NAMALWA (cell line): ENCODE measurements around the gene FAM90A26.
"Not testable (repeated sequence)": the region's sequence is repeated elsewhere in the genome, so short reads cannot be mapped to it uniquely, and the experiment has no call there.

ENCODE experiments used
- DNase-seq: peaks from one replicate; pipeline ENCODE4 v3.0.0-alpha.2; 2015; ENCODE audit warnings: low spot score

The FAM90A26 gene, protein sequence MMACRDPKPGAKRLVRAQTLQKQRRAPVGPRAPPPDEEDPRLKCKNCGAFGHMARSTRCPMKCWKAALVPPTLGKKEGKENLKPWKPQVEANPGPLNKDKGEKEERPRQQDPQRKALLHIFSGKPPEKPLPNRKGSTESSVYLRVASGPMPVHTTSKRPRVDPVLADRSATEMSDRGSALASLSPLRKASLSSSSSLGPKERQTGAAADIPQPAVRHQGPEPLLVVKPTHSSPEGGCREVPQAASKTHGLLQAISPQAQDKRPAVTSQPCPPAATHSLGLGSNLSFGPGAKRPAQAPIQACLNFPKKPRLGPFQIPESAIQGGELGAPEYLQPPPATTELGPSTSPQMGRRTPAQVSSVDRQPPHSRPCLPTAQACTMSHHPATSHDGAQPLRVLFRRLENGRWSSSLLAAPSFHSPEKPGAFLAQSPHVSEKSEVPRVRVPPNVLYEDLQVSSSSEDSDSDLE

GRCh38 chr4:9169791-9170459 is at the start of gene FAM90A26:
FAM90A26 (plus strand) TSS chr4:9170409; CDS start chr4:9173173, 2,764 bp downstream.
- DNase-seq: not testable (repeated sequence)

DNA sequence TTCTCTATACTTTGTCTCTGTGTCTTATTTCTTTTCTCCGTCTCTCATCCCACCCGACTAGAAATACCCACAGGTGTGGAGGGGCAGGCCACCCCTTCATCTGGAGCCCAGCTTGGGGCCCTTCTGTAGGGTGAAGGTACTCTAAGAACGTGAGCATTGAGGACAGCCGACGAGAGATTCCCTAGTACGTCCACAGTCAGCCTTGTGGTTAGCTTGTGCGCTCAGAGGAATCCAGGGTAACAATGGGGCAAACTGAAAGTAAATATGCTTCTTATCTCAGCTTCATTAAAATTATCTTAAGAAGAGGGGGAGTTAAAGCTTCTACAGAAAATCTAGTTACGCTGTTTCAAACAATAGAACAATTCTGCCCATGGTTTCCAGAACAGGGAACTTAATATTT is 47.5 kb upstream of the FAM90A26 start:
- DNase-seq: not testable (repeated sequence)

- peak; percentile 40 for DNase-seq
Measured at GRCh38 chr4:9123572-9124007, 46.6 kb upstream of the FAM90A26 start.

- DNase-seq: not testable (repeated sequence)
Measured at GRCh38 chr4:9125601-9126161, 44.5 kb upstream of the FAM90A26 start.

GRCh38 chr4:9131420-9131819 is 38.8 kb upstream of the FAM90A26 start:
- not testable (repeated sequence) for DNase-seq

- not testable (repeated sequence) for DNase-seq
Measured at GRCh38 chr4:9132849-9133248, 37.4 kb upstream of the FAM90A26 start.

DNA sequence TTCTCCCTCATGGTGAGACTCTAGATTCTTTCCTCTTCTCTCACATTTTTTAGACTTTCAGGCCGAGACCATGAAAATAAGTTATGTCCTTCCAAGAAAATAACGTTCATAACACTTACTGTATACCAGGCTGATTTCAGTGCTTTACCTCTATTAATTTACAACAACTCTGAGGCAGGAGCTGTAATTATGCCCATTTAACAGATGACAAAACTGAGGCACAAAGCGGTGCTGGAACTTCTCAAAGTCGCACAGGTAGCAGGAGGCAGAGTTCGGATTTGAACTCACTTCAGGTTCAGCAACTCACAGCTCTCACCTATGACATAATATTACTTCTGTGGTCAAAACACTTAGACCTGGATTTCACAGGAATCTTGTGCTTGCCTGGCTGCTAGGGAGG is 36.2 kb upstream of the FAM90A26 start:
- not testable (repeated sequence) for DNase-seq

DNA sequence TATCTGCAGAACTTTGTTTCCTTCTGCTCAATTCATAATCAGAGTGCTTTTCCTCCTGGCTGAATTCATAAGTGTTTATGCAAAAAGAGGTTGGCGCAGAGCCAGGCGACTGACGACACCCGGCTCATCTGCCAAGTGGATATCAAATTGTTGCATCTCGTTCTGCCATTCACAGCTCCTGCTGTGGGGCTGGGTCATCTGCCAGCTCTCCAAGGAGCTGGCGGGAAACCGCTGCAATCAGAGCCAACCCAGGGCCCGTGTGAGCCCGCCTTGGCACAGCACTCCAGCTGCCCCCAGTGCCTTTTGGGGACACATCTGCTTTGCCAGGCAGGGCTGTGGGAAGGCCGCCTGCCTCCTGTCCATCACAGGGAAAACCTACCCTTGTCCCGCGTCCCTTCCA is 35.7 kb upstream of the FAM90A26 start:
- DNase-seq: not testable (repeated sequence)

DNA sequence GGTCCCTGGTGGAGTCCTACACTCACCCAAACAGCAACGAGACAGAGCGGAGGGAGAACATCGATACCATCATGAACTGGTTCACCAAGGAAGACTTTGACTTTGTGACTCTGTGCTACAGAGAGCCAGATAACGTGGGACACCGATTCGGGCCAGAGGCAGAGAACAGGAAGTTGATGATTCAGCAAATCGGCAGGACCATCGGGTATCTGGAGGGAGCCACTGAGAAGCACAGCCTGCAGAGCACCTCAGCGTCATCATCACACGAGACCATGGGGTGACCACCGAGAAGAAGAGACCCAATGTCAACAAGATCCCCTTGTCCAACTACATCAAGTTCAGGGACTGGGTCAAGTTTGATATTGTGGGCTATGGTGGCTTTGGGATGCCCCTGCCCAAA is 29.2 kb upstream of the FAM90A26 start:
- DNase-seq: not testable (repeated sequence)

- not testable (repeated sequence) for DNase-seq
Measured at GRCh38 chr4:9142786-9143185, 27.4 kb upstream of the FAM90A26 start.

DNA sequence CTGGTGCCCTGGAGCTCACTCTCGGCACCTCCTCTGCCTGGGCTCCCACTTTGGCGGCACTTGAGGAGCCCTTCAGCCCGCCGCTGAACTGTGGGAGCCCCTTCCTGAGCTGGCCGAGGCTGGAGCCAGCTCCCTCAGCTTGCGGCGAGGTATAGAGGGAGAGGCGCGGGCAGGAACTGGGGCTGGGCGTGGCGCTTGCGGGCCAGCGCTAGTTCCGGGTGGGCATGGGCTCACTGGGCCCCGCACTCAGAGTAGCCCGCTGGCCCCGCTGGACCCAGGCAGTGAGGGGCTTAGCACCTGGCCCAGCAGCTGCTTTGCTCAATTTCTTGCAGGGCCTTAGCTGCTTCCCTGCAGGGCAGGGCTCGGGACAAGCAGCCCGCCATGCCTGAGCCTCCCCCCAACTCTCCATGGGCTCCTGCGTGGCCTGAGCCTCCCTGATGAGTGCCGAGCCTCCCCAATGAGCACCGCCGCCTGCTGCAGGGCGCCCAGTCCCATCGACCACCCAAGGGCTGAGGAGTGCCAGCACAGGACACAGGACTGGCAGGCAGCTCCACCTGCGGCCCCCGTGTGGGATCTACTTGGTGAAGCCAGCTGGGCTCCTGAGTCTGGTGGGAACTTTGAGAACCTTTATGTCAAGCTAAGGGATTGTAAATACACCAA is 26.7 kb upstream of the FAM90A26 start:
- DNase-seq: no peak

- no peak for DNase-seq
Measured at GRCh38 chr4:9146967-9147366, 23.2 kb upstream of the FAM90A26 start.

DNA sequence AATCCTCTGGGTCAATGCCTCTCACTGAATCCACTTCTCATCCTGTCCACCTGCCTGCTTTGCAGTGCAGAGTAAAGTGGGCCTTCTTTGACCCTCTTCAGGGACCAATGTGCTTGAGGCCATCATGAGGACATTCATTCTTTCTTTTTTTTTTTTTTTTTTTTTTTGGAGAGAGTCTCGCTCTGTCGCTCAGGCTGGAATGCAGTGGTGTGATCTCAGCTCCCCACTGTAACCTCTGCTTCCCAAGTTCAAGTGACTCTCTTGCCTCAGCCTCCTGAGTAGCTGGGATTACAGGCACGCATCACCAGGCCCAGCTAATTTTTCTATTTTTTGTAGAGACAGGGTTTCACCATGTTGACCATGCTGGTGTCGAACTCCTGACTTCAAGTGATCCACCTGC is 22.8 kb upstream of the FAM90A26 start:
- DNase-seq: not testable (repeated sequence)

DNA sequence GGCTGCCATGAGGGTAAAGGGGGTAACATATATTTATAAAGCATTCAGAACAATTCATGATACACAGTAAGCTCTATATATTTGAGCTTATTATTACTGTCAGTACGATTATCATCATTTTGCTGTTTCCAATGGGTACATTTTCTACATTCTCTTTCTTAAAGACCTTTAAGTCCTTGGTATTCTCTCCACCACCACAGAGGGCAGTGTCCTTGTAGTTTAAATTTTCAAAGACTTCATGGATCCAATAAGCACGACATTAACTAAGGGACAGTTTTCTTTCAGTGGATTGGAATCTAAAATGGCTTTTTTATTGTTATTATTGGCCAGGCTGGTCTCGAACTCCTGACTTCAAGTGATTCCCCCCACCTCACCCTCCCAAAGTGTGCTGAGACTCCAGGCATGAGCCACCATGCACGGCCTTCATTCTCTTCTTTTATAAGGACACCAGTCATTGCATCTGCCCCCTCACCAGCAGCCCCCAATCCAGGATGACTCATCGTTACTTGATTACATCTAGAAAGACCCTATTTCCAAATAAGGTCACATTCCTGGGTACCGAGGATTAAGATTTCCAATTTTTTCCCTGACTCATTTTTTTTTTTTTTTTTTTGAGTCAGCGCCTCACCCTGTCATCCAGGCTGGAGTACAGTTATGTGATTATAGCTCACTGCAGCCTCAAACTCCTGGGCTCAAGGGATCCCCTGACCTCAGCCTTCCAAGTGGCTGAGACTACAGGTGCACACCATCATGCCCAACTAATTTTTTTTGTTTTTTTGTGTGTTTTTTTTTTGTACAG is 21.4 kb upstream of the FAM90A26 start:
- peak; percentile 16 for DNase-seq

- peak; percentile 15 for DNase-seq
Measured at GRCh38 chr4:9151809-9152179, 18.4 kb upstream of the FAM90A26 start.

DNA sequence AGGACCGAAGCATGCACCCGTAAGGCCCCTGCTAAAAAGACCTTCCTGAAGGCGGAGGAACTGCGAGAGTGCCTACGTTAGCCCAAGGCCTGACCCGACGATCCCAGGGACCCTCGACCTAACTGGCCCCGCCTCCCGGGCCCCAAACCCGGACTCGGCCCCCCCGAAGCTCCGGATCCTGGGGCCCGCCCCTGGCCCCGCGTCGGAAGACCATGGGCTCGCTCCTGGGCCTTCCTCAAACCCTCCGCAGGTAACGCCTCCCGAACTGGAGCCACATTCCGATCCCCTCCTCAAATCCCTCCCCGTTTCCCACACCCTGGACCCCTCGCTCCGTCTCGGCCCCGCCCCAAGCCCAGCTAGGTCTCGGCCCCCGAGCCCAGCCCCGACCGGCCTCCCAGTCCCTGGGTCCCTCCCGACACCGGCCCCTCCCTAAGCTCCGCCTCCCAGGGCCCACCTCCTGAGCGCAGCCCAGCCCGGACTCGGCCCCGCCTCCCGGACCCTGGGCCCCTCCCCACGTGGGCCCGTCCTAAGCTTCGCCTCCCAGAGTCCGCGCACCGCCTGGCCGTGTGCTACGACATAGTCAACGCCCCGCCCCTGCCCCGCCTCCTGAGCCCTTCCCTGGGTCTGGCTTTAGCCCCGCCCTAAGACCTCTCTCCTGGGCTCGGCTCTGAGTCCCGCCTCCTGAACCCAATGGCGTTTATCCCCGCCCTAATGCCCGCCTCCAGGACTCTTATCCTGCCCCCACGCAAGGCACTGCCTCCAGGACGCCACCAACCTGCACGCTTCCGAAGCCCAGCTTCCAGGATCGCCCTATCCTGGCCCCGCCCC is 17.8 kb upstream of the FAM90A26 start:
- DNase-seq: peak; percentile 92

DNA sequence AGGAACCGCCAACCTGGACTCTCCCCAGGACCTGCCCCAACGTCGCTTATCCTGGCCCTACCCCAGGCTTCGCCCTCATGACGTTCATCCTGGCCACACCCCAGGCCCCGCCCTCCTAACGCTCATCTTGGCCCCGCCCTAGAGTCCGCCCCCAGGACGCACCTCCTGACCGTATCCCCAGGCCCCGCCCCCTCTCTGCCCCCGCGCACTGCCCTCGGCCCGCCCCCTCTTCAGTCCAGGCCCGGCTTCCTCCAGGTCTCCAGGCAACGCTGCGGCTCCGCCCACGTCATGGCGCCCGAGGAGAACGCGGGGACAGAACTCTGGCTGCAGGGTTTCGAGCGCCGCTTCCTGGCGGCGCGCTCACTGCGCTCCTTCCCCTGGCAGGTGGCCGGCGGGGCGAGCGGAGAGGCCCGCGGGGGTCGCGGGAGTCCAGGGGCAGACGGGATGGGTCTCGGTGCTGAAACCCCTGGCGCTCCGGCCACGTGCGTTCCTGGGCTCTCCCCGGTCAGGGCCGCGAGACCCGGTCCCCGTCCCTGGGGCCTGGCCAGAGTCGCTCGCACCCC is 17.1 kb upstream of the FAM90A26 start:
- peak; percentile 93 for DNase-seq

DNA sequence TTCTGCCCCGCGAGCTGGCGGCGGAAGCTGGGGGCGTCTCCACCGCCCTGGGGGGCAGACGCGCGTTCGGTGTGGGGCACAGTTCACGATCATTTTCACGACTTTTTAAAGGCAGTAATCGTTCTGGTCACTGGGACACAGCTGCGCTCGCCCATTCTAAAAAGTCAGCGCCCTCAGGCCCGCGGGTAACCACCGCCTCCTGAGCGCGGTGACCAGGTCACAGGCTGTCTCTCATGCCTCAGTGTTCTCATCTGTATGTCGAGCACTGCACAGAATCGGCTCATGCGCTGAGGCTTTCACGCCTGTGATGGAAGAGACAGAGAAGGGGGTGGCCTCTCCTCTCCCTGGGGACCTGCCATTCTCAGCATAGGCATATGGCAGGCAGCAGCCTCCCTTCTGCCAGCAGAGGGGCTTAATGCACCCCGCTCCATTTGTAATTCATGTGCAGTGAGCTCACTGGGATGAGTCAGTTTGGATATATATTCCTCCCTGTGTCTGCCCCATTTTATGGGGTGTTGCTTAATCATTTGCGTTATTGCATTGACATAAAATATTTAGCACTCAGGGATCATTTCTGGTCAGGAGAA is 16.5 kb upstream of the FAM90A26 start:
- DNase-seq: peak; percentile 55

DNA sequence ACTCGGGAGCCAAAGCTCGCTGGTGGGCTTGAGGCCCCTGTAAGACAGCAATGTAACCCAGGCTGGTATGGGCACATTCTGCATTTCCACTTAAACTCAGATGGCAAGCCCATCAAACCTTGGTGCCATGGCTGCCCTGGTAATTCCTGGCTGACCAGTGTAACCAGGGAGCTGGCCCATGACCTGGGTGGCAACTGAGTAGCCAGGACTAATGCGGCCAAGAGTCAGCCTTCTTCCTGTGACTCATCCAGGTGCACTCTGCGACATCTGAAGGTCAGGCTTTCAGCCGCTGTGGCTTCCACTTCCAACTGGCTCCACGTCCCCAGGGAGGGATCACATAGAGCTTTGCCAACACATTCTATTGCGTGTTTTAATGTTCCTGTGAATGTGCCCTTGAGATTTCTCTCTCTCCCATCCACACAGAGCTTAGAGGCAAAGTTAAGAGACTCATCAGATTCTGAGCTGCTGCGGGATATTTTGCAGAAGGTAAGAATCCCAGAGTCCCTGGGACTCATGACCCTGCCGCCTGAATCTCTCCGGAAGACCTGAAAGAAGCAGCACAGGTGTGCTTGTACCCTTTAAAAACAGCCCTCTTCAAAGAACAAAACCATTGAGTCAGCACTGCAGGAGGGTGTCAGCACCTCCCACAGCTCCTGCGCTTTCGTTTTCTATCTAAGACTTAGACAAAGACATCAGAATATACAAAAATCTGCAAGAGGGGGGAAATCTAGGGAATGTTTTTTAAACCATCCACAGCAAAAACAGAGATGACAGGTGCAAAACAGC is 14.9 kb upstream of the FAM90A26 start:
- not testable (repeated sequence) for DNase-seq
